ENCODE data around the gene RPL29.

The RPL29 gene

GRCh38 chr3:51960386-51960785 lies 35.3 kb downstream of the RPL29 start:
- CTCF ChIA-PET, result interaction anchor here (1.7 to 7.3 kb wide), 3 partner anchors 9 to 18 kb away, joined by 6 to 67 read pairs (median 15); partner anchors contain the start of genes ABHD14A, ABHD14B, PARP3 and RRP9
- H3K4me3 ChIP-seq (ENCODE audit: low read depth, low read length), result no peak overlapping the region
- TF ChIP-seq CTCF (IDR thresholded peaks at IDR 0.05; ENCODE audit: insufficient read depth, low read length, missing control alignments), result no peak
- DNase-seq (ENCODE audit: low read depth, low spot score), result no peak
- POLR2A ChIA-PET, result no interaction called here

DNA sequence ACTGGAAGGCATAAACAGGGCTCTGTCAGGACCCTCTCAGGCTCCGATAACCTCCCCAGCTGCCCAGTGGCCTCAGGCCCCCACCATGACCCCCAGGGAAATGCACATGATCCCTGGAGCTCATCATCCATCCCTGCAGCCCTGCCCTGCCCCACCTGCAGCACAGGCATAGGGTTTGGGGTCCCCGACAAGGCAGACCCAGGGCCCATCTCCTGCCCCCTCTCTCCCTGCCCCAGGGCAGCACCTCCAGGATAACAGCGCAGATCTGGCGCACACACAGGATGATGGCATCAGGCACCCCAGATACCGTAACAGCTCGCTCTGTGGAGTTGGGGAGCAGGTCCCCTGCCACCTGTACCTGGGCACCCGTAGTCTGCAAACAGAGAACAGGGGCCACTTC lies 36.0 kb downstream of the RPL29 start:
- H3K4me3 ChIP-seq (ENCODE audit: low read depth, low read length), result no peak overlapping the region
- POLR2A ChIA-PET, result no interaction called here
- no peak for DNase-seq (ENCODE audit: low read depth, low spot score)
- CTCF ChIA-PET, result interaction anchor here (0.8 to 7.3 kb wide), 3 partner anchors 10 to 17 kb away, joined by 5 to 67 read pairs (median 6); partner anchors contain the start of genes ABHD14A, ABHD14B and PARP3
- TF ChIP-seq CTCF (IDR thresholded peaks at IDR 0.05; ENCODE audit: insufficient read depth, low read length, missing control alignments), result no peak

DNA sequence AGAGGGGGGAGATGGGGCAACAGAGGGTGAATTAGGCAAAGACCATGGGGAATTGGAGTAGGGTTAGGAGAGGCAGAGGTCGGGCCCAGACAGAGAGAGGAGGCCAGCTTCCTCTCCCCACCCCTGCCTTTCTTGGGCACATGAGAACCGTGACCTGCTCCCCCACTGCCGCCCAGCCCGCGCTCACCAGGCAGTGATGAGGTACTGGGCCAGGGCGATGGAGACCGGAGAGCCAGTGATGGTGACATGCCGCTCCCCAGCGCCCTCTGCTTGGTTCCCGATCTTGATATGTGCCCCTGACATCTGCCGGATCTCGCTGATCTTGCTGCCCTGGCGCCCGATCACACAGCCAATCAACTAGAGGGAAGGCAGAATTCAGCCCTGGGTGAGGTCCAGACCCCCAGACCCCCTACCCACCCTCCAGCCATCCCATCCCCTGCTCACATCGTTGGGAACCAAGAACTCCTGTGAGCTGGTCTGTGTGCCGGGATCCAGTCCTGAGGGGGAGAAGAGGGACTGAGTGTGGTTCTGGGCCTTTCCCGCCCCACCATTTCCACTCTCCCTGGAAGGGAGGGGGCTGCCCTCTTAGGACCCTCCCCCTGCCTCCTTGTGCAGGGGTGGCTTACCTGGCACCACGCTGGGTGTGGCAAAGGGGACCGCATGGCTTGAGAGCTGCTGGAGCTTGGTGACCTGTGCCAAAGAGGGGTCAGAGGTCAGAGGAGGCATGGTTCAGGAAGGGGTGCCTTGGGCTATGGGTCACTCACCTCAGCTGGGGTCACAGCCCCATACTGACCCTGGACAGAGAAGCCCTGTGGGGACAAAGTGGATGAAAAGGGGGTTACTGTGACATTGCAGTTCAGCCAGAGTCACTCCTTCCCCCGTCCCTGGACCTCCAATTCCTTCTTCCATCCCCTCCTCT lies 36.8 kb downstream of the RPL29 start:
- POLR2A ChIA-PET, result interaction anchor here (1.1 kb wide), 1 partner anchor 16 kb away, joined by 3 read pairs; the partner anchor contains the start of gene ABHD14A
- no peak overlapping the region for H3K4me3 ChIP-seq (ENCODE audit: low read depth, low read length)
- no peak for TF ChIP-seq CTCF (IDR thresholded peaks at IDR 0.05; ENCODE audit: insufficient read depth, low read length, missing control alignments)
- CTCF ChIA-PET, result interaction anchor here (0.8 to 7.3 kb wide), 3 partner anchors 15 to 16 kb away, joined by 5 to 67 read pairs (median 8); partner anchors contain the start of genes ABHD14A, ABHD14B and PARP3
- no peak for DNase-seq (ENCODE audit: low read depth, low spot score)

GRCh38 chr3:51957520-51958205 lies 38.0 kb downstream of the RPL29 start:
- no peak for DNase-seq (ENCODE audit: low read depth, low spot score)
- POLR2A ChIA-PET, result interaction anchor here (1.1 kb wide), 1 partner anchor 17 kb away, joined by 3 read pairs; the partner anchor contains the start of gene ABHD14A
- CTCF ChIA-PET, result interaction anchor here (0.9 to 2.3 kb wide), 4 partner anchors 14 to 25 kb away, joined by 3 to 8 read pairs (median 4); partner anchors contain the start of genes ABHD14B and PARP3
- H3K4me3 ChIP-seq (ENCODE audit: low read depth, low read length), result no peak overlapping the region
- TF ChIP-seq CTCF (IDR thresholded peaks at IDR 0.05; ENCODE audit: insufficient read depth, low read length, missing control alignments), result no peak

DNA sequence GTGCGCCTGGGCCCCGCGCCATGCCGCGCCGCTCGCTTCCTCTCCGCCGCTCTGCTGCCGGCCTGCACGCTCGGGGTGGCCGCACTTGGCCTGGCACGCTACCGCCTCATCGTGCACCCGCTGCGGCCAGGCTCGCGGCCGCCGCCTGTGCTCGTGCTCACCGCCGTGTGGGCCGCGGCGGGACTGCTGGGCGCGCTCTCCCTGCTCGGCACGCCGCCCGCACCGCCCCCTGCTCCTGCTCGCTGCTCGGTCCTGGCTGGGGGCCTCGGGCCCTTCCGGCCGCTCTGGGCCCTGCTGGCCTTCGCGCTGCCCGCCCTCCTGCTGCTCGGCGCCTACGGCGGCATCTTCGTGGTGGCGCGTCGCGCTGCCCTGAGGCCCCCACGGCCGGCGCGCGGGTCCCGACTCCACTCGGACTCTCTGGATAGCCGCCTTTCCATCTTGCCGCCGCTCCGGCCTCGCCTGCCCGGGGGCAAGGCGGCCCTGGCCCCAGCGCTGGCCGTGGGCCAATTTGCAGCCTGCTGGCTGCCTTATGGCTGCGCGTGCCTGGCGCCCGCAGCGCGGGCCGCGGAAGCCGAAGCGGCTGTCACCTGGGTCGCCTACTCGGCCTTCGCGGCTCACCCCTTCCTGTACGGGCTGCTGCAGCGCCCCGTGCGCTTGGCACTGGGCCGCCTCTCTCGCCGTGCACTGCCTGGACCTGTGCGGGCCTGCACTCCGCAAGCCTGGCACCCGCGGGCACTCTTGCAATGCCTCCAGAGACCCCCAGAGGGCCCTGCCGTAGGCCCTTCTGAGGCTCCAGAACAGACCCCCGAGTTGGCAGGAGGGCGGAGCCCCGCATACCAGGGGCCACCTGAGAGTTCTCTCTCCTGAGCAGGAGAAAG lies 39.6 kb downstream of the RPL29 start:
- no peak for DNase-seq (ENCODE audit: low read depth, low spot score)
- POLR2A ChIA-PET, result no interaction called here
- no peak overlapping the region for H3K4me3 ChIP-seq (ENCODE audit: low read depth, low read length)
- CTCF ChIA-PET, result interaction anchor here (2.3 to 6.7 kb wide), 4 partner anchors 9 to 18 kb away, joined by 8 to 52 read pairs (median 22); partner anchors contain the start of genes ABHD14A, ABHD14B, PARP3 and RRP9
- peak; percentile 47 for TF ChIP-seq CTCF (IDR thresholded peaks at IDR 0.05; ENCODE audit: insufficient read depth, low read length, missing control alignments)
